DND-41 (cell line): ENCODE results near the gene DCAF8.
"Not testable (repeated sequence)": the region's sequence is repeated elsewhere in the genome, so short reads cannot be mapped to it uniquely, and the experiment has no call there.

Experiments used
- ATAC-seq: fragments of 200-7000 bp; cut with Tn5 transposase; 3 replicates; pipeline ENCODE4 v1.9.1; 2021; ENCODE audit warnings: low read depth; ENCODE audit not compliant: insufficient read depth
- DNase-seq: peaks from one replicate; pipeline ENCODE4 v3.0.0-alpha.2; 2020
- H2AFZ ChIP-seq: 2 replicates; pipeline ENCODE4 v1.6.0; 2012; ENCODE audit warnings: low read depth, low read length
- H3K27ac ChIP-seq: 2 replicates; pipeline ENCODE4 v1.5.1; 2012; ENCODE audit warnings: low read length, inconsistent platforms
- H3K27me3 ChIP-seq: fragments of 200-600 bp; sonication (generic); 2 replicates; pipeline ENCODE4 v1.6.0; 2012; ENCODE audit warnings: low read length, mild to moderate bottlenecking, inconsistent platforms; ENCODE audit not compliant: insufficient read depth, poor library complexity
- H3K36me3 ChIP-seq: 2 replicates; pipeline ENCODE4 v1.5.1; 2012; ENCODE audit warnings: low read length, inconsistent platforms; ENCODE audit not compliant: insufficient read depth
- H3K4me1 ChIP-seq: 2 replicates; pipeline ENCODE4 v1.5.1; 2012; ENCODE audit warnings: mild to moderate bottlenecking, low read length; ENCODE audit not compliant: insufficient read depth
- H3K4me2 ChIP-seq: 2 replicates; pipeline ENCODE4 v1.6.0; 2012; ENCODE audit warnings: mild to moderate bottlenecking, moderate library complexity, low read length, inconsistent platforms; ENCODE audit not compliant: insufficient read depth
- H3K4me3 ChIP-seq, 2 experiments: fragments of 200-600 bp in 1 of 2; shearing (Covaris generic) in 1 of 2; 2 replicates each; pipeline ENCODE4 v1.5.1; 2012 to 2016; ENCODE audit warnings: inconsistent platforms in 2 of 2, low read length in 2 of 2, mild to moderate bottlenecking in 2 of 2, low read depth in 1 of 2, moderate library complexity in 1 of 2
- H3K79me2 ChIP-seq: 2 replicates; pipeline ENCODE4 v1.6.0; 2012; ENCODE audit warnings: low read length, inconsistent platforms; ENCODE audit not compliant: insufficient read depth
- H3K9ac ChIP-seq: 2 replicates; pipeline ENCODE4 v1.6.0; 2012; ENCODE audit warnings: low read depth, mild to moderate bottlenecking, inconsistent platforms, low read length, moderate library complexity
- H3K9me3 ChIP-seq: 2 replicates; pipeline ENCODE4 v1.5.1; 2012; ENCODE audit warnings: low read length, moderate library complexity, mild to moderate bottlenecking, inconsistent platforms; ENCODE audit not compliant: insufficient read depth, severe bottlenecking
- H4K20me1 ChIP-seq: 2 replicates; pipeline ENCODE4 v1.6.0; 2012; ENCODE audit warnings: low read length; ENCODE audit not compliant: insufficient read depth
- CTCF ChIP-seq: IDR thresholded peaks from 2 replicates; pipeline ENCODE4 v1.5.1; 2012; ENCODE audit warnings: borderline replicate concordance, low read length, moderate library complexity, mild to moderate bottlenecking; ENCODE audit not compliant: poor library complexity, severe bottlenecking; ENCODE audit errors: extremely low read depth
- EZH2 ChIP-seq: IDR thresholded peaks from 3 replicates; pipeline ENCODE4 v1.6.1; 2012; ENCODE audit warnings: borderline replicate concordance, low read depth, mild to moderate bottlenecking, moderate library complexity, low read length, inconsistent platforms; ENCODE audit not compliant: severe bottlenecking

DCAF8 gene

GRCh38 chr1:160293020-160293968 is 30.9 kb upstream of the DCAF8 start:
- Histone ChIP-seq H3K36me3 (peaks cover 92% of the 10 kb centered on the region), H3K9me3 (no peaks in the 10 kb centered on the region), H3K4me3 (no peak overlapping the region), H3K27me3 (no peaks in the 10 kb centered on the region), H3K27ac (no peak overlapping the region), H2AFZ (no peak overlapping the region), H3K4me1 (no peaks in the 10 kb centered on the region), H3K9ac (no peak overlapping the region), H4K20me1 (no peaks in the 10 kb centered on the region), H3K79me2 (no peaks in the 10 kb centered on the region), H3K4me2 (no peak overlapping the region)
- no peak for TF ChIP-seq EZH2
- TF ChIP-seq CTCF = no peak
- ATAC-seq (no peak), DNase-seq (no peak)

- H3K9ac ChIP-seq = no peak overlapping the region
- H2AFZ ChIP-seq = no peak overlapping the region
- H4K20me1 ChIP-seq = no peaks in the 10 kb centered on the region
- no peak overlapping the region for H3K4me3 ChIP-seq
- no peaks in the 10 kb centered on the region for H3K27me3 ChIP-seq
- no peaks in the 10 kb centered on the region for H3K9me3 ChIP-seq
- H3K36me3 ChIP-seq = peaks cover 74% of the 10 kb centered on the region
- no peaks in the 10 kb centered on the region for H3K79me2 ChIP-seq
- DNase-seq = peak; percentile 70
- no peak overlapping the region for H3K4me2 ChIP-seq
- no peak overlapping the region for H3K27ac ChIP-seq
- peak; percentile 96 for ATAC-seq
- TF ChIP-seq EZH2 = no peak
- peak; percentile 89 for TF ChIP-seq CTCF
- no peaks in the 10 kb centered on the region for H3K4me1 ChIP-seq
These were observed 29.2 kb upstream of the DCAF8 start for GRCh38 chr1:160291248-160292220.

GRCh38 chr1:160287769-160288168 is 25.4 kb upstream of the DCAF8 start:
- H3K27me3 ChIP-seq, H2AFZ ChIP-seq, DNase-seq, H3K4me2 ChIP-seq, H3K9ac ChIP-seq, H3K4me3 ChIP-seq, ATAC-seq, H3K9me3 ChIP-seq, H4K20me1 ChIP-seq, H3K27ac ChIP-seq: not testable (repeated sequence)
- H3K79me2 ChIP-seq = peaks cover 17% of the 10 kb centered on the region
- peaks cover 40% of the 10 kb centered on the region for H3K36me3 ChIP-seq
- H3K4me1 ChIP-seq = peaks cover 26% of the 10 kb centered on the region

GRCh38 chr1:160285506-160285905 is 23.2 kb upstream of the DCAF8 start:
- ATAC-seq = no peak
- Histone ChIP-seq H4K20me1 (no peaks in the 10 kb centered on the region), H3K9me3 (no peaks in the 10 kb centered on the region), H3K27ac (no peak overlapping the region), H2AFZ (peak overlapping the region; percentile 76), H3K4me1 (peaks cover 26% of the 10 kb centered on the region), H3K4me3 (peak overlapping the region; percentile 82; a peak in 3 of 4 replicates), H3K4me2 (peak overlapping the region; percentile 99), H3K36me3 (peaks cover 39% of the 10 kb centered on the region), H3K79me2 (peaks cover 17% of the 10 kb centered on the region), H3K9ac (0 out of 2 replicates have a peak overlapping the region, but pooled peaks have one; percentile 91), H3K27me3 (no peaks in the 10 kb centered on the region)
- TF ChIP-seq EZH2 (no peak), CTCF (no peak)
- DNase-seq = no peak
